Measurements from ENCODE around the gene SNORC.

DNA sequence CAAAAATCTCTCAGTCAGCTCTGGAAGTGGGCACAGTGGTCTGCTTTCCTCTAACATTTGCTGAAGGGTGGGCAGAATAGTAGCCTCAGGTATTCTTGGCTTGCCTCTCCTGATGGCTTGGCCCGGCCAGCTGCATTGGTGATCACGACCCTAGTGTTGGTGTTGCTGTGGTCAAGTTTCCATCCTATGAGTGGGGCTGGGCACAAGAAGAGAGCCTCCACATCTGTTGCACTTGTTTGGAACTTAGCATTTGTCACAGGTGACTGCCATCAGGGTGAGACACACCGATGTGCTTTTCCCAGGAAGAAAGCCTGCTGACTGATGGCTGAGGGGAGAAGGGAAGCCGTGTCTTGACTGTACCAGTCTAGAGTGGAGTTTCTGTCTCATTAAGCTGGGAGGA, 33.1 kb upstream of the SNORC start:
- TF ChIP-seq, protein P1, sequence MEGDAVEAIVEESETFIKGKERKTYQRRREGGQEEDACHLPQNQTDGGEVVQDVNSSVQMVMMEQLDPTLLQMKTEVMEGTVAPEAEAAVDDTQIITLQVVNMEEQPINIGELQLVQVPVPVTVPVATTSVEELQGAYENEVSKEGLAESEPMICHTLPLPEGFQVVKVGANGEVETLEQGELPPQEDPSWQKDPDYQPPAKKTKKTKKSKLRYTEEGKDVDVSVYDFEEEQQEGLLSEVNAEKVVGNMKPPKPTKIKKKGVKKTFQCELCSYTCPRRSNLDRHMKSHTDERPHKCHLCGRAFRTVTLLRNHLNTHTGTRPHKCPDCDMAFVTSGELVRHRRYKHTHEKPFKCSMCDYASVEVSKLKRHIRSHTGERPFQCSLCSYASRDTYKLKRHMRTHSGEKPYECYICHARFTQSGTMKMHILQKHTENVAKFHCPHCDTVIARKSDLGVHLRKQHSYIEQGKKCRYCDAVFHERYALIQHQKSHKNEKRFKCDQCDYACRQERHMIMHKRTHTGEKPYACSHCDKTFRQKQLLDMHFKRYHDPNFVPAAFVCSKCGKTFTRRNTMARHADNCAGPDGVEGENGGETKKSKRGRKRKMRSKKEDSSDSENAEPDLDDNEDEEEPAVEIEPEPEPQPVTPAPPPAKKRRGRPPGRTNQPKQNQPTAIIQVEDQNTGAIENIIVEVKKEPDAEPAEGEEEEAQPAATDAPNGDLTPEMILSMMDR (IDR thresholded peaks at IDR 0.05; ENCODE audit: low read length): no peak
- TF ChIP-seq EZH2 (IDR thresholded peaks at IDR 0.05; ENCODE audit: borderline replicate concordance, low read length): no peak
